GM21528 (cell line): ENCODE data around the gene NCBP2.
"Not testable (repeated sequence)": the region's sequence is repeated elsewhere in the genome, so short reads cannot be mapped to it uniquely, and the experiment has no call there.

Source experiments
- ATAC-seq: cut with Tn5 transposase; IDR thresholded peaks from one replicate; pipeline ENCODE4 v1.9.1; 2021; ENCODE audit warnings: mild to moderate bottlenecking, moderate library complexity; ENCODE audit not compliant: unreplicated experiment, low FRiP score

Gene NCBP2

GRCh38 chr3:196968233-196969133 is 26.2 kb upstream of the NCBP2 start, which contains the start of gene PIGZ:
PIGZ (minus strand) TSS chr3:196968833; CDS start chr3:196952031, 16,802 bp downstream.
- peak; percentile 62 for ATAC-seq

- ATAC-seq = no peak
Observed at GRCh38 chr3:196967412-196968232, 25.3 kb upstream of the NCBP2 start.

DNA sequence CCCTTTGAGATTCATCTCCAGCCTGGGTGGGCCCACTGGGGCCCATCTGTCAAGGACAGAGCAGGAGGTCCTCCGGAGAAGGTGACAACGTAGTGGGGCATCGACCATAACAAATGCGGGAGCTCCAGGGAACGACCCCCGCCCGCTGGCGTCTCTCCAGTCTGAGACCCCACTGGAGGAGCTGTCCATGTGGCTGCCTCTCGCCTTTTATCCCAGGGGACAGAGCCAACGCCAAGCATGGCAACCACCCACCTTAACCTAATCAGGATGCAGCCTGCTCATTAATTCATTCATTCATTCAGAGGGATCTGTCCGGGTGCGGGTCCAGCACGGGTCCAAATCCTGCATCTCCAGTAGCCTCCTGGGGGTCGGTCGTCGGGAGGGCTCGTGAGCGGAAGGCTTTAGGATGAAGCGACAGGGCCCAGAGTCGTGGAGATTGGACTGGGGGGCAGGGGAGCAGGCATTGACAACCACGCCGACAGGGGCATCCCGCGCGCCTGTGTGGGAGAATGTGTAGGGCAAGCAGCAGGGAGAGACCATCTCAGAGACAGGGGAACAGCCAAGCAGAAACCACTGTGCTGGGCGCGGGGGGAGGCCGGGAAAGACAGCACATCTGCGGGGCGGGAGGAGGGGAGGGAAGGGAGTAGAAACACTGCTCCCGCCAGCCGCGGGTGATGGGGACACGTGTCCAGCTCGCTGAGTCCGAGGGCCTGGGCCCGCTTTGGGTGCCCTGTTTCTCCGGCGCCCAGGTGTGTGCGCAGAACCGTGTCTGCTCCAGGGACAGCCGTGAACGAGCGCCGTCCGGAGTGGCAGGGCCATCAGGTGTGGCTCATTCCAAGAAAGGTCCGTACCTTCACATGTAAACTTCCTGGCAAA is 24.4 kb upstream of the NCBP2 start:
- no peak for ATAC-seq

GRCh38 chr3:196965804-196966173 is 23.5 kb upstream of the NCBP2 start:
- ATAC-seq = no peak

GRCh38 chr3:196965112-196965803 is 22.9 kb upstream of the NCBP2 start:
- ATAC-seq = no peak

GRCh38 chr3:196963631-196963953 is 21.3 kb upstream of the NCBP2 start:
- no peak for ATAC-seq

DNA sequence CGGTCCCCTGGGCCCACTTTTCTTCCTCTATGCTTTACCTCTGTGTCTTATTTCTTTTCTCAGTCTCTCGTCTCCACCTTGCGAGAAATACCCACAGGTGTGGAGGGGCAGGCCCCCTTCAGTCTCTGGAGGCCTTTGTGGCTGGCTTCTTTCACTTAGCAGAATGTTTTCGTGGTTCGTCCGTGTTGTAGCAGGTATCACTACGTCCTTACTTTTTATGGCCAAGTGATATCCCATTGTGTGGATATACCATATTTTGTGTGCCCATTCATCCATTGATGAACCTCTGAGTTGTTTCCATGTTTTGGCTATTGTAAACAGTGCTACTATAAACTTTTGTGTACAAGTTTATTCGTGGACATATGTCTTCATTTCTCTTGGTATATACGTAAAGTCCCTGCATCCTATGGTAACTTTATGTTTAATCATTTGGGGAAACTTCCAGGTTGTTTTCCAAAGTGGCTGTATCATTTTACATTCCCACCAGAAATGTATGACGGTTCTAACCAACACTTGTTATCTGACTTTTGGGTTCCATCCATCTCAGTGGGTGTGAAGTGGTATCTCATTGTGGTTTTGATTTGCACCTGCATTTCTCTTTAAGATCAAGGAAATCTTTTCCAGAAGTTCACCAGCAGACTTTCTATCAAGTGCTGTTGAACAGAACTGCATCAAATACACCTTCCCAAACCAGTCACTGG is 20.8 kb upstream of the NCBP2 start:
- no peak for ATAC-seq

DNA sequence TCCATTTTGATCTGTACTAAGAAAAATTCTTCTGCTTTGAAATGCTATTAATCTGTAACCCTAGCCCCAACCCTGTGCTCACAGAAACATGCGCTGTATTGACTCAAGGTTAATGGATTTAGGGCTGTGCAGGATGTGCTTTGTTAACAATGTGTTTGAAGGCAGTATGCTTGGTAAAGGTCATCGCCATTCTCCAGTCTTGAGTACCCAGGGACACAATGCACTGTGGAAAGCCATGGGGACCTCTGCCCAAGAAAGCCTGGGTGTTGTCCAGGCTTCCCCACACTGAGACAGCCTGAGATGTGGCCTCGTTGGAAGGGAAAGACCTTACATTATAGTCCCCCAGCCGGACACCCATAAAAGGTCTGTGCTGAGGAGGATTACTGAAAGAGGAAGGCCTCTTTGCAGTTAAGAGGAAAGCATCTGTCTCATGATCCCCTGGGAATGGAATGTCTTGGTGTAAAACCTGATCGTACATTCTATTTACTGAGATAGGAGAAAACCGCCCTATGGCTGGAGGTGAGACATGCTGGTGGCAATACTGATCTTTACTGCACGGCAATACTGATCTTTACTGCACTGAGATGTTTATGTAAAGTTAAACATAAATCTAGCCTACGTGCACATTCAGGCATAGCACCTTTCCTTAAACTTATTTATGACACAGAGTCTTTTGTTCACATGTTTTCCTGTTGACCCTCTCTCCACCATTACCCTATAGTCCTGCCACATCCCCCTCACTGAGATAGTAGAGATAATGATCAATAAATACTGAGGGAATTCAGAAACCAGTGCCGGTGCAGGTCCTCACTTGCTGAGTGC is 20.0 kb upstream of the NCBP2 start:
- ATAC-seq = no peak

DNA sequence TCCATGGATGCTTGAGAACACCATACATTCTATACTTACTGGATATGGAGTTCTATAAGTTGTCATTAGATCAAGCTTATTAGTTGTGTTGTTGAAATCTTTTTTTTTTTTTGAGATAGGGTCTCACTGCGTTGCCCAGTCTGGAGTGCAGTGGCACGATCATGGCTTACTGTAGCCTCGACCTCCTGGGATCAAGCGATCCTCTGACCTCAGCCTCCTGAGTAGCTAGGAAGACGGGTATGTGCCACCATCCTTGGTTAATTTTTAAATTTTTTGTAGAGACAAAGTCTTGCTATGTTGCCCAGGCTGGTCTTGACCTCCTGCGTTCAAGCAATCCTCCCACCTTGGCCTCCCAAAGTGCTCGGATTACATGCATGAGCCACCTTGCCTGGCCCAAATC is 12.5 kb upstream of the NCBP2 start:
- ATAC-seq = no peak

GRCh38 chr3:196951371-196951770 is 9.0 kb upstream of the NCBP2 start:
- no peak for ATAC-seq

DNA sequence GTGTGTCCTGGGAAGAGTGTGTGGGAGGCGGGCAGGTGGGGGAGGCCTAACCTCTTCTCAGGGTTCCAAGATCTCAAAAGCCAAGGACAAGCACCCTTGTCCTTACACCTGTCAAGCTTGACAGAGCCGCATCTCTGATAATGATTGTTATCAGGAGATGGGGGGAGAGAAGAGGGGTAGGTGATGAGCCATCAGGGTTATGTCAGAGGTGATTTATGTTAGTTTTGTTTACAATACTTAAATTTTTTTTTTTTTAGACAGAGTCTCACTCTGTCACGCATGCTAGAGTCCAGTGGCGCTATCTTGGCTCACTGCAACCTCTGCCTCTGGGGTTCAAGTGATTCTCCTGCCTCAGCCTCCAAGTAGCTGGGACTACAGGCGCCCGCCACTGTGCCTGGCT is 7.4 kb upstream of the NCBP2 start:
- no peak for ATAC-seq

DNA sequence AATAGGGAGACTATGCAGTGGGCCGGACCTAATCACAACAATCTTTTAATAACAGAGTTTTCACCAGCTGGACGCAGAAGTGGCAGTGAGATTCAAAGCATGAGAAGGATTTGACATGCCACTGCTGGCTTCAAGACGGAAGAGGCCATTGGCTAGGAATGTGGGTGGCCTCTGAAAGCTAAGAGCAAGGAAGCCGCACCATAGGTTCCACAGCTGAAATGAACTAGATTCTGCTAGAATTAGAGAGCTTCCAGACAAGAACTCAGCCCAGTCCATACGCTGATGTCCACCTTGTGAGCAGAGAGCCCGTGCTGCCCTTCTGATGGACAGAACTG is 6.9 kb upstream of the NCBP2 start:
- ATAC-seq = no peak

GRCh38 chr3:196948442-196949284 is 6.3 kb upstream of the NCBP2 start:
- no peak for ATAC-seq

- ATAC-seq = no peak
Observed at GRCh38 chr3:196947860-196948441, 5.6 kb upstream of the NCBP2 start.

DNA sequence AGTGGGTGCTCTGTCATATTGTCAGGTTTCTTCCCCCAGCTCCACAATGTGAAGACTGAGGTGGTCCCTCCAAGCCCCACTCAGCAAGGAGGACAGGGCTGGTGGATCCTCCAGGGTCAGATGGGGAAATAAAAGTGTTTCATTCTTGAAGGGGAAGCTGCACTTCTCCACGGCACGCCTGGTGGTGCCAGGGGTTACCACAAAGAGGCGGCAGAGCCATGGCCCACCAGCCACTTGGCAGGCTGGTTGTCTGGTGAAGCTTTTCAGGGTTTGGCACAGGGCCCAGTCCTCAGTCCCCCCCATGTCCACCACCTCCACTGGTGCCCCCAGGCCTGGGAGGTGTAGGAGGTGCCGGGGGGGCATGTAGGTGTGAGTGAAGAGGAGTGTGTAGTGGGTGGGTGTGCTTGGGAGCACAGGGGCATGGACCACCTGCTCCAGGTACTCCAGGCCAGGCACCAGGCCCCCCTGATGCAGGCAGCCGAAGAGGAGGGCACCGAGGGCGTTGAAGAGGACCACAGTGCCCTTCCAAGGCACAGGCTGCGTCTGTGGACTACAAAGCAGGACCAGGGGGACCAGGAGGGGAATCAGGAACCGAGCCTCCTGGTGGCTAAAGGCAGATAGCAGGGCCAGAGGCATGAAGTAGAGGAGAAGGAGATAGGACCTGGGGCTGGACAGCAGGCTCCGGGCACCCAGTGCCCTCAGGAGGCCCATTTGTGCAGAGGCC is 5.0 kb upstream of the NCBP2 start:
- no peak for ATAC-seq

DNA sequence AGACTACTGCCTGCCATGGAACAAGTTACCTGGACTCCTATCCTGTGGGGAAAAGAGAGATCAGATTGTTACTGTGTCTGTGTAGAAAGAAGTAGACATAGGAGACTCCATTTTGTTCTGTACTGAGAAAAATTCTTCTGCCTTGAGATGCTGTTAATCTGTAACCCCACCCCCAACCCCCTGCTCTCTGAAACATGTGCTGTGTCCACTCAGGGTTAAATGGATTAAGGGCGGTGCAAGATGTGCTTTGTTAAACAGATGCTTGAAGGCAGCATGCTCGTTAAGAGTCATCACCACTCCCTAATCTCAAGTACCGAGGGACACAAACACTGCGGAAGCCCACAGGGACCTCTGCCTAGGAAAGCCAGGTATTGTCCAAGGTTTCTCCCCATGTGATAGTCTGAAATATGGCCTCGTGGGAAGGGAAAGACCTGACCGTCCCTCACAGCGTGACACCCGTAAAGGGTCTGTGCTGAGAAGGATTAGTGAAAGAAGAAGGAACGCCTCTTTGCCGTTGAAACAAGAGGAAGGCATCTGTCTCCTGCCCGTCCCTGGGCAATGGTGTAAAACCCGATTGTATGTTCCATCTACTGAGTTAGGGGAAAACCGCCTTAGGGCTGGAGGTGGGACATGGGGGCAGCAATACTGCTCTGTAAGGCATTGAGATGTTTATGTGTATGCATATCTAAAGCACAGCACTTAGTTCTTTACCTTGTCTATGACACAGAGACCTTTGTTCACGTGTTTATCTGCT is 1.9 kb upstream of the NCBP2 start:
- not testable (repeated sequence) for ATAC-seq
